BE2C (cell line): ENCODE measurements around the gene FAM53B. TPM values are rescaled to one million over a fixed set of nuclear protein-coding genes. Genes with fewer than 3 reads are reported as not detected.
"Not testable (repeated sequence)": the region's sequence is repeated elsewhere in the genome, so short reads cannot be mapped to it uniquely, and the experiment has no call there.

ENCODE experiments used
- DNase-seq: peaks from one replicate; pipeline ENCODE4 v3.0.0-alpha.2; 2020
- H3K27me3 ChIP-seq: fragments of 250-450 bp; sonication (Bioruptor Pico); 2 replicates; pipeline ENCODE4 v1.5.1; 2020; ENCODE audit warnings: mild to moderate bottlenecking
- H3K36me3 ChIP-seq: fragments of 250-450 bp; sonication (Bioruptor Pico); 2 replicates; pipeline ENCODE4 v1.5.1; 2020; ENCODE audit warnings: mild to moderate bottlenecking
- H3K4me1 ChIP-seq: fragments of 250-450 bp; sonication (Bioruptor Pico); 2 replicates; pipeline ENCODE4 v1.5.1; 2020
- H3K4me3 ChIP-seq: 2 replicates; pipeline ENCODE4 v1.5.1; 2011; ENCODE audit warnings: low read depth, low read length
- H3K9me3 ChIP-seq: fragments of 250-450 bp; sonication (Bioruptor Pico); 2 replicates; pipeline ENCODE4 v1.5.1; 2020
- polyA plus RNA-seq: library from polyadenylated mRNA; unstranded; fragments of >200 nt; gene quantifications from one replicate; pipeline ENCODE4 v1.2.1, GENCODE V29; 2012; ENCODE audit warnings: low read depth, missing spikeins; ENCODE audit not compliant: insufficient read length, insufficient read depth
- TF ChIP-seq, protein P1 (sequence below): IDR thresholded peaks from 2 replicates; pipeline ENCODE4 v1.5.1; 2012; ENCODE audit warnings: mild to moderate bottlenecking, low read depth, low read length

The FAM53B gene, protein sequence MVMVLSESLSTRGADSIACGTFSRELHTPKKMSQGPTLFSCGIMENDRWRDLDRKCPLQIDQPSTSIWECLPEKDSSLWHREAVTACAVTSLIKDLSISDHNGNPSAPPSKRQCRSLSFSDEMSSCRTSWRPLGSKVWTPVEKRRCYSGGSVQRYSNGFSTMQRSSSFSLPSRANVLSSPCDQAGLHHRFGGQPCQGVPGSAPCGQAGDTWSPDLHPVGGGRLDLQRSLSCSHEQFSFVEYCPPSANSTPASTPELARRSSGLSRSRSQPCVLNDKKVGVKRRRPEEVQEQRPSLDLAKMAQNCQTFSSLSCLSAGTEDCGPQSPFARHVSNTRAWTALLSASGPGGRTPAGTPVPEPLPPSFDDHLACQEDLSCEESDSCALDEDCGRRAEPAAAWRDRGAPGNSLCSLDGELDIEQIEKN
- polyA plus RNA-seq, result 22.9 TPM

DNA sequence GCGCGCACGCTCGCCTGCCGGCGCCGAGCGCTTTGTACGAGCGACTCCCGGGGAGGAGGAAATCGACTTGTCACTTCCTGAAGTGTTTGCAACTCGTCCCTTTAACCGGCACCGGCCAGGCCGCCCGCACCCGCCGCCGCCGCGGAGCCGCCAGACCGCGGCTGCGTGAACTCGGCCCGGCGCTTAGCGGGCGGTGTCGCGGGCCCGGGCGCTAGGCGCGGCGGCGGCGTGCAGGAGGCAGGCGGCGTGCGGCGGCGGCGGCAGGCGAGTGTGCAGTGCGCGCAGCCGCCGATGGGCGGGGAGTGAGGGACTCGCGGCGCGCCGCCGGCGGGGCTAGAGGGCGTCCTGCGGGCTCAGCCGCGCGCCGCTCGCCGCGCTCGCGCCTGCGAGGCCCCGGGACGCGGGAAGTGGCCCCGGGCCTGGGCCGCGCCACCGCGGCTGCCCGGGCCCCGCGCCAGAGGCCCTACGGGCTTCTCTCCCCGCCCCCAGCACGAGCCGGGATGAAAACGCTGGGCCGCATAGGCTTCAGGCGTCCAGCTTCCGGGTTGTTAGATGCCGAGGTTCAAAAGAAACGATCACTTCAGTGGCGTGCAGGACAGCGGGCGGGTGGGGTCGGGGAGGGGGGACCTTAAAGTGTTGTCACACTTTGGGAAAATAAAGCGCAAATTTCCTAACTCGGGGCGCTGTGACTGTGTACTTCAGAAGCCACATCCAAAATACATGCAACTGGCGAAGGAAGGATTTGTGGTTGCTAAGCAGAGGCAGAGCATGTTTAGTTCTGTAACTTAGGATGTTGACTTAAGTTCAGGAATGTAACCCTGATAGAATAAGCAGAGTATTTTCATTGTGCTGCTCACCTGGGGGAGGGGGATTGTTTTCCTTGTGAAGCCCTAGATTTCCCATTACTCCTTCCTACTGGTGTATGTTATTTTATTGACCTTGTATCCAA lies at the start of gene FAM53B:
Gene FAM53B (minus strand): TSS at position 277 of the 949 bp plus-strand sequence. CDS start 37,665 bp downstream, outside the sequence.
- peak; percentile 86 for DNase-seq
- Histone ChIP-seq H3K4me3 (peak within 1 kb of the TSS; percentile 73), H3K27me3 (no peaks in the 10 kb centered on the region), H3K4me1 (peaks cover 18% of the 10 kb centered on the region), H3K9me3 (no peaks in the 10 kb centered on the region), H3K36me3 (no peaks in the 10 kb centered on the region)
- TF ChIP-seq, protein P1, sequence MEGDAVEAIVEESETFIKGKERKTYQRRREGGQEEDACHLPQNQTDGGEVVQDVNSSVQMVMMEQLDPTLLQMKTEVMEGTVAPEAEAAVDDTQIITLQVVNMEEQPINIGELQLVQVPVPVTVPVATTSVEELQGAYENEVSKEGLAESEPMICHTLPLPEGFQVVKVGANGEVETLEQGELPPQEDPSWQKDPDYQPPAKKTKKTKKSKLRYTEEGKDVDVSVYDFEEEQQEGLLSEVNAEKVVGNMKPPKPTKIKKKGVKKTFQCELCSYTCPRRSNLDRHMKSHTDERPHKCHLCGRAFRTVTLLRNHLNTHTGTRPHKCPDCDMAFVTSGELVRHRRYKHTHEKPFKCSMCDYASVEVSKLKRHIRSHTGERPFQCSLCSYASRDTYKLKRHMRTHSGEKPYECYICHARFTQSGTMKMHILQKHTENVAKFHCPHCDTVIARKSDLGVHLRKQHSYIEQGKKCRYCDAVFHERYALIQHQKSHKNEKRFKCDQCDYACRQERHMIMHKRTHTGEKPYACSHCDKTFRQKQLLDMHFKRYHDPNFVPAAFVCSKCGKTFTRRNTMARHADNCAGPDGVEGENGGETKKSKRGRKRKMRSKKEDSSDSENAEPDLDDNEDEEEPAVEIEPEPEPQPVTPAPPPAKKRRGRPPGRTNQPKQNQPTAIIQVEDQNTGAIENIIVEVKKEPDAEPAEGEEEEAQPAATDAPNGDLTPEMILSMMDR, result no peak

DNA sequence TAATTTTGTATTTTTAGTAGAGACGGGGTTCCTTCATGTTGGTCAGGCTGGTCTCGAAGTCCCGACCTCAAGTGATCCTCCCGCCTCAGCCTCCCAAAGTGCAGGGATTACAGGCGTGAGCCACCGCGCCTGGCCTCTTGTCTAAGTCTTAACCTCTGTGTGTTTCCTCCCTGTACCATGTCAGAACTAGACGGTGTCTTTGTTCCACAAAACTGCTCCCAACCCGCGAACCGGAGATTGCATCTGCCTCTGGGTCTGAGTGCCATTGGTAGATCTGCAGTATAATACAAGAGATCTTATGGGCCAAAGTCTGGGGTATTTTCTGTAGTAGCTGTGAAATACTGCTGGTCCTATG lies 48.8 kb upstream of the FAM53B start:
- H3K36me3 ChIP-seq, result no peaks in the 10 kb centered on the region; the same call in 1 of the 2 replicates
- no peaks in the 10 kb centered on the region for H3K9me3 ChIP-seq
- no peak overlapping the region for H3K4me3 ChIP-seq
- no peak for DNase-seq
- H3K4me1 ChIP-seq, result 0 out of 2 replicates have a peak, but pooled peaks cover 3% of the 10 kb centered on the region
- H3K27me3 ChIP-seq, result no peaks in the 10 kb centered on the region
- TF ChIP-seq, protein P1, result no peak

DNA sequence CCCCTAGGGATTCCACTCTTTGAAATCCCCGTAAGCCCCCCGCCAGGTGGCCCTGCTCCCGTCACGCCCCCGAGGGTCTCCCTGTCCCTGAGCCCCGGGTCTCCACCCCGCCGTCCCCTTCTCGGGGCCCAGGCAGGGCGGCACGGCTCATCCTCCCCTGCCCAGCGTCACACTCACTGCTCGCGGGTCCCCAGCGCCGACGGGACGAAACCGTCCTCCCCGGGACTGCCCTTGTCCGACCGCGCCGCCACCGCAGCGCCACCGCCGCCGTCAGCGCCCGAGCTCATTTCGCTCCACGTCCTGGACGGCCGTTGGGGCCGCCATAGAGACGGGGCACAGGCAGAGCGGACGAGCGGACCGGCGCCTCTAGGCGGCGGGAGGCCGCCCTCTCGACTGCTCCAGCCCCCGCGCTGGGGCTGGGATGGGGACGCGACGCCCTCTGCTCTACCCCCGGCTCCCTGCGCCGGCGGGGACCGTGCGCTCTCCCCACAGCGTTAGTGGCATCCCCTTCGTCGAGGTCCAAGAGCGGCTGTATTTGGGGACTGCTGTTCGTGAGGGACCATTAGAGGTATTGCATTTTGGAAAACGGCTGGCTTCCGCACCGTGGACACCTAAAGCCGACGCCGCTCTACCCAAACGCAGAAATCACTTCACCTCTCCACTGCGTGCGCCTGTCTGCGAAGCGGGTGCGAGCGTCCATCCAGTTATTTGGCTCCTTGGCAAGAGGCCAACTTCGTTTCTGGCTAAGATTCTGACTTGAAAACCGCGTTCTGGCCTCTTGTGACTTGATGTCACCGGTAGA lies 47.6 kb upstream of the FAM53B start, which contains the start of gene EEF1AKMT2:
Gene EEF1AKMT2 (minus strand): TSS at position 341 of the 802 bp plus-strand sequence. CDS start 54 bp downstream, at position 287.
- peak; percentile 91 for DNase-seq
- H3K36me3 ChIP-seq, result no peaks in the 10 kb centered on the region; the same call in 1 of the 2 replicates
- no peaks in the 10 kb centered on the region for H3K9me3 ChIP-seq
- 0 out of 2 replicates have a peak, but pooled peaks cover 3% of the 10 kb centered on the region for H3K4me1 ChIP-seq
- no peaks in the 10 kb centered on the region for H3K27me3 ChIP-seq
- TF ChIP-seq, protein P1, result no peak; the same call in 1 of the 2 replicates
- peak within 1 kb of the TSS; percentile 75 for H3K4me3 ChIP-seq

DNA sequence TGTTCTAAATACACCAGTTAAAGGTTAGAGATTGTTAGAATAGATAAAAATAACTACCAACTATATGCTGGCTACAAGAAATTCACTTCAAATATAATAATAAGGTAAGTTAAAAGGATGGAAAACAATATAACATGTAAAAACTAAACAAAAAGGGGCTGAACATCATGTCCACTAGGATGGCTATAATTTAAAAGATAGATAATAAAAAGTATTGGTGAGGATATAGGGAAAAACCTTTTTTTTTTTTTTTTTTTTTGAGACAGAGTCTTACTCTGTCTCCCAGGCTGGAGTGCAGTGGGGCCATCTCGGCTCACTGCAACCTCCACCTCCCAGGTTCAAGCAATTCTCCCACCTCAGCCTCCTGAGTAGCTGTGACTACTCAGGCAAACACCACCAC lies 38.7 kb upstream of the FAM53B start:
- H3K36me3 ChIP-seq, H3K4me3 ChIP-seq, H3K4me1 ChIP-seq, DNase-seq, H3K27me3 ChIP-seq, H3K9me3 ChIP-seq: not testable (repeated sequence)

DNA sequence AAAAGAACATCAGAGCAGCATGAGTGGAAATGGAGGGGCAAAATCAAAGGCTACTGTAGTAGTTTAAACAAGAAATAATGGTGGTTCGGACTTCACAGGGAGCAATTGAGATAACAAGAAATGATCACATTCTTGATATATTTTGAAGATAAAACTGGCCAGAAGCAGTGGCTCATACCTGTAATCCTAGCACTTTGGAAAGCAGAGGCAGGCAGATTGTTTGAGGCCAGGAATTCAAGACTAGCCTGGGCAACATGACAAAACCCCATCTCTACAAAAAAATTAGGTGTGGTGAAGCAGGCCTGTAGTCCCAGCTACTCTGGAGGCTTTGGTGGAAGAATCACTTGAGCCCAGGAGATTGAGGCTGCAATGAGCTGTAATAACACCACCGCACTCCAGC lies 24.6 kb upstream of the FAM53B start:
- peaks cover 9% of the 10 kb centered on the region for H3K36me3 ChIP-seq
- H3K27me3 ChIP-seq, result no peaks in the 10 kb centered on the region
- TF ChIP-seq, protein P1, result no peak
- H3K4me1 ChIP-seq, result no peaks in the 10 kb centered on the region
- H3K9me3 ChIP-seq, result no peaks in the 10 kb centered on the region
- no peak for DNase-seq
- no peak overlapping the region for H3K4me3 ChIP-seq
